GM15510 (cell line): Measurements from ENCODE around the gene TOR2A.

Source experiments
- POLR2A ChIP-seq: IDR thresholded peaks from 3 replicates; pipeline ENCODE4 v1.6.1; 2011; ENCODE audit warnings: borderline replicate concordance; ENCODE audit not compliant: insufficient read length; ENCODE audit errors: extremely low read depth

The TOR2A gene

DNA sequence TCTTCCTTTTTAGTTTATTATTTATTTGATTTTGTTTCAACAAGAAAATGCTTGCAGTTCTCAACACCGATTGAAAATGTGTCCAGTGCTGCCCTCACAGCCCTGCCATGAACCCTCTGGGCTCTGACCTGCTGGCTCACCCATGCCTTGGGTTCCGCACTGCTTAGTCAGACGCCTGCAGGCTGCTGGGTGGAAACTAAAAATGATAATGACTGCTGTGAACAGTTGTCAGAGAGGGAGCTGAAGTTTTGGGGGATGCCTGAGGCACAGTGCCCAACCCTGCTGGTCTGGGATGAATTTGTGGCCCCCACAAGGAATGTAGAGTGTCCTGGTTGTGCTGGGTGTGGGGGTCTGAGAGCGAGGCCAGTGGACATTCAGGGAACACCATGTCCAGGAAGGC, 50.5 kb downstream of the TOR2A start:
- no peak for TF ChIP-seq POLR2A

DNA sequence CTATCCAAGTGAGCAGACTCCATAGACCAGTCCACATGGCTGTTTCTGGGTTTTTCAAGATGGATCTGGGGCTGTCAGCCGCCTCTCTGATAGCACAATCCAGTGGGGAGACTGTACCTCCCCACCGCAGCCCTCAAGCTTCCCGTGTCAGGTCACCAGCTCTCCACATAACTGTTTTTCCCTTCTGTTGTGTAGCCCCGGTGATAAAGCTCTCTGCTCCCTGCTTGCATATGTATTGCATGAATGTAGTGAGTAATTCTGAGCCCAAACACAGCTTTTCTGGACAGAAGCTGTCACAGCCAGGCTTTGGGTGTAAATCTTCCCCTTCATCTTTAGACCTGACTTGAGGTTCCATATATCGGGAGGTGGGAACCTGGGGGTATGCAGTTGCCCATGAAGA, 51.4 kb downstream of the TOR2A start:
- no peak for TF ChIP-seq POLR2A

- no peak for TF ChIP-seq POLR2A
These were observed 52.5 kb downstream of the TOR2A start for GRCh38 chr9:127682351-127683136.
